ENCODE results near the gene CARMIL1. TPM values are rescaled to one million over a fixed set of nuclear protein-coding genes. Genes with fewer than 3 reads are reported as not detected.
"Not testable (repeated sequence)": the region's sequence is repeated elsewhere in the genome, so short reads cannot be mapped to it uniquely, and the experiment has no call there.

CARMIL1 gene
- total RNA-seq, 4 donors from 2014 or later, result 6.2 to 17.2 (median 11.5) TPM

DNA sequence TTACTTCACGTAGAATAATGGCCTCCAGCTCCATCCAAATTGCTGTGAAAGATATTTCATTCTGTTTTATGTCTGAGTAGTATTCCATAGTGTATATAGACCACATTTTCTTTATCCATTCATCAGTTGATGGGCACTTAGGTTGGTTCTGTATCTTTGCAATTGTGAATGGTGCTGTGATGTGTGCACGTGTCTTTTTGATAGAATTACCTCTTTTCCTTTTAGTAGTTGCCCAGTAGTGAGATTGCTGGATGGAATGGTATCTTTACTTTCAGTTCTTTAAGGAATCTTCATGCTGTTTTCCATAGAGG, 91.8 kb downstream of the CARMIL1 start:
- Histone ChIP-seq H3K4me3 (no peak overlapping the region), H3K27me3 (no peaks in the 10 kb centered on the region), H3K36me3 (no peaks in the 10 kb centered on the region), H3K9me3 (no peaks in the 10 kb centered on the region), H3K4me1 (peaks cover 0 to 19% (median 7%) of the 10 kb centered on the region in 3 donors), H3K27ac (no peak overlapping the region)
- TF ChIP-seq EP300 (IDR thresholded peaks at IDR 0.05) (no peak), POLR2A (IDR thresholded peaks at IDR 0.05) (no peak), POLR2AphosphoS5 (IDR thresholded peaks at IDR 0.05) (no peak)
- TF ChIP-seq, protein P1, sequence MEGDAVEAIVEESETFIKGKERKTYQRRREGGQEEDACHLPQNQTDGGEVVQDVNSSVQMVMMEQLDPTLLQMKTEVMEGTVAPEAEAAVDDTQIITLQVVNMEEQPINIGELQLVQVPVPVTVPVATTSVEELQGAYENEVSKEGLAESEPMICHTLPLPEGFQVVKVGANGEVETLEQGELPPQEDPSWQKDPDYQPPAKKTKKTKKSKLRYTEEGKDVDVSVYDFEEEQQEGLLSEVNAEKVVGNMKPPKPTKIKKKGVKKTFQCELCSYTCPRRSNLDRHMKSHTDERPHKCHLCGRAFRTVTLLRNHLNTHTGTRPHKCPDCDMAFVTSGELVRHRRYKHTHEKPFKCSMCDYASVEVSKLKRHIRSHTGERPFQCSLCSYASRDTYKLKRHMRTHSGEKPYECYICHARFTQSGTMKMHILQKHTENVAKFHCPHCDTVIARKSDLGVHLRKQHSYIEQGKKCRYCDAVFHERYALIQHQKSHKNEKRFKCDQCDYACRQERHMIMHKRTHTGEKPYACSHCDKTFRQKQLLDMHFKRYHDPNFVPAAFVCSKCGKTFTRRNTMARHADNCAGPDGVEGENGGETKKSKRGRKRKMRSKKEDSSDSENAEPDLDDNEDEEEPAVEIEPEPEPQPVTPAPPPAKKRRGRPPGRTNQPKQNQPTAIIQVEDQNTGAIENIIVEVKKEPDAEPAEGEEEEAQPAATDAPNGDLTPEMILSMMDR (IDR thresholded peaks at IDR 0.05), result no peak
- no peak for ATAC-seq
- WGBS, 2 donors (ENCODE audit: low coverage in 1 of 2), result 90 to 97% methylated on average over 1 to 2 of the region's 2 CpGs

DNA sequence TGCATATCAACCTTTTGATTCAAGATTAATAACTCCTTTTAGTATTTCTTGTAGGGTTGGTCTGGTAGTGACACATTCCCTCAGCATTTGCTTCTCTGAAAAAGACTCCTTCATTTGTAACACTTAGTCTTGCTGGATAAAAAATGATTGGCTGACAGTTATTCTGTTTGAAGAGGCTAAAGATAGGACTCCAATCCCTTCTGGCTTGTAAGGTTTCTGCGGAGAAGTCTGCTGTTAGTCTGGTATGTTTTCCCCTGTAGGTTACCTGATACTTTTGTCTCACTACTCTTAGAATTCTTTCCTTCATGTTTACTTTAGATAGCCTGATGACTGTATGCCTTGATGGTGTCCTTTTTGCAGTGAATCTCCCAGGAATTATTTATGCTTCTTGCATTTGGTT, 96.0 kb downstream of the CARMIL1 start:
- TF ChIP-seq, protein P1 (IDR thresholded peaks at IDR 0.05), result no peak
- TF ChIP-seq POLR2A (IDR thresholded peaks at IDR 0.05) (no peak), POLR2AphosphoS5 (IDR thresholded peaks at IDR 0.05) (no peak), EP300 (IDR thresholded peaks at IDR 0.05) (no peak)
- Histone ChIP-seq H3K27ac (no peak overlapping the region), H3K9me3 (no peaks in the 10 kb centered on the region), H3K4me1 (no peaks in the 10 kb centered on the region), H3K36me3 (no peaks in the 10 kb centered on the region), H3K27me3 (peaks cover 5% of the 10 kb centered on the region), H3K4me3 (no peak overlapping the region)
- 92 to 100% methylated on average over 1 of the region's 1 CpG for WGBS, 2 donors (ENCODE audit: low coverage in 1 of 2)
- ATAC-seq, result no peak

DNA sequence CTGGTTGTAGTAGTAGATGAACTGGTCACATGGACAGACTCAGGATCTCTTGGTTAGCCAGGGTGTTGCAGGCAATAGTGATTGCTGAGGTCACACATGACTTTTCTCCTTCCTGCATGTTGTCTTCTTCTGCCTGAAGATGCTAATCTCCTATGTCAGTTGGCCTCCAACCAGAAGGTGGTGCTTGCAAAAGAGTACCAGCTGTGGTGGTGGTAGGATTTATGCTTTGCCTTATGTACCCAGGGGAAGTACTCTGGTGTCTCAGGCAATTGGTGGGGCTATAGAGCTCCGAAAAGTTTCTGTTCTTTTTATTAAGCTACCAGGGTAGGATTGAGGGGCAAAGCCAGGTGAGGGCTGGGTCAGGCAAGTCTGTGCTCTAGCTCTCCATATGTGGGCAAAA, 98.5 kb downstream of the CARMIL1 start:
- 88% methylated on average over 1 of the region's 1 CpG; no CpG with 5 or more reads in 1 of the 2 donors for WGBS, 2 donors (ENCODE audit: low coverage in 1 of 2)
- peaks cover 5% of the 10 kb centered on the region for H3K27me3 ChIP-seq
- ATAC-seq, result no peak
- H3K36me3 ChIP-seq, result no peaks in the 10 kb centered on the region
- H3K4me3 ChIP-seq, result no peak overlapping the region
- TF ChIP-seq, protein P1 (IDR thresholded peaks at IDR 0.05), result no peak
- TF ChIP-seq EP300 (IDR thresholded peaks at IDR 0.05), result no peak
- no peak for TF ChIP-seq POLR2A (IDR thresholded peaks at IDR 0.05)
- TF ChIP-seq POLR2AphosphoS5 (IDR thresholded peaks at IDR 0.05), result no peak
- H3K9me3 ChIP-seq, result no peaks in the 10 kb centered on the region
- H3K27ac ChIP-seq, result no peak overlapping the region
- H3K4me1 ChIP-seq, result no peaks in the 10 kb centered on the region

DNA sequence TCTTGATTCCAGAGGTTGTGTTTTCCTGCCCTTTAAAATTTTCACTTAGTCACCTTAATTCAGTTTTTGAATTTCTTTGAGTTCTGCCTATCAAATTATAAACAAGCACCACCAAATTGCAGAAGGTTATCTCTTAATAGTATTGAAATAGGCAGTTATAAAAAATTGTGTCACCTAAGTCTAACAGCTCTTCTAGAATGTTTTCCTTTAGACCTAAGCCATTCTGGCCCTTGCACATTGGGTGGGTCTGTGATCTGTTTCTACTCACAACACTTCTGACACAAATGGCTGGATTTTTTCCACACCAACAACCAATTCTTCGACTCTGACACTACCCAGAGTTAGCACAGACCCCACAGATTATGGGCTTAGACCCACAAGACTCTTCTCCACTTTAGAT, 101.9 kb downstream of the CARMIL1 start:
- no peaks in the 10 kb centered on the region for H3K4me1 ChIP-seq
- no peak overlapping the region for H3K4me3 ChIP-seq
- TF ChIP-seq EP300 (IDR thresholded peaks at IDR 0.05) (no peak), POLR2AphosphoS5 (IDR thresholded peaks at IDR 0.05) (no peak), POLR2A (IDR thresholded peaks at IDR 0.05) (no peak)
- TF ChIP-seq, protein P1 (IDR thresholded peaks at IDR 0.05), result no peak
- no peaks in the 10 kb centered on the region for H3K9me3 ChIP-seq
- H3K27ac ChIP-seq, result no peak overlapping the region
- WGBS, 2 donors (ENCODE audit: low coverage in 1 of 2), result 53 to 75% methylated on average over 1 of the region's 1 CpG
- no peak for ATAC-seq
- no peaks in the 10 kb centered on the region for H3K36me3 ChIP-seq
- H3K27me3 ChIP-seq, result peaks cover 5% of the 10 kb centered on the region

DNA sequence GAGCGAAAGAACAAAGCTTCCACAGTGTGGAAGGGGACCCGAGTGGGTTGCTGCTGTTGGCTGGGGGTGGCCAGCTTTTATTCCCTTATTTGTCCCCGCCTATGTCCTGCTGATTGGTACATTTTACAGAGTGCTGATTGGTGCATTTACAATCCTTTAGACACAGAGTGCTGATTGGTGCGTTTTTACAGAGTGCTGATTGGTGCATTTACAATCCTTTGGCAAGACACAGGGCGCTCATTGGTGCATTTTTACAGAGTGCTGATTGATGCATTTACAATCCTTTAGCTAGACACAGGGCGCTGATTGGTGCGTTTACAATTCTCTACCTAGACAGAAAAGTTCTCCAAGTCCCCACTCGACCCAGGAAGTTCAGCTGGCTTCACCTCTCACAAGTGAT, 103.3 kb downstream of the CARMIL1 start:
- not testable (repeated sequence) for H3K36me3 ChIP-seq, H3K4me3 ChIP-seq, H3K27ac ChIP-seq, ATAC-seq, H3K9me3 ChIP-seq, H3K4me1 ChIP-seq, H3K27me3 ChIP-seq
- WGBS, 2 donors (ENCODE audit: low coverage in 1 of 2), result 83 to 95% methylated on average over 6 to 7 of the region's 8 CpGs

DNA sequence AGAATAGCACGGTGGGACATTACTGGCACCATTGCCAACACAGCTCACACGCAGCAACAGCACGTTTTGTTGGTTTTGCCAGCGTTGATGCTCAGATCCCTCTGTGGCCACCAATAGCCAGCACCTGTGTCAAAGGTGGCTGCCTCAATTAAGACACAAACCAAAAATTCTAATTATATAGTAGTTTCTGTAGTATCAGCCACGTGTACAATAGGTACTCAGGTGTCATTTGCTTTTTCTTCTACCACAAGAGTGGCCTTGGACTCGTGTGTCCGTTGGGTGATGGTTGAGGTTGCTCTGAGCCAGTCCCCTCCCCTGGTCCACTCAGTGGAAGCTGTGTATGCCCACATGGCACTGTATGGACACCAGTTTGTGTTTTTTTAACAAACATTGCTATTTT, 105.1 kb downstream of the CARMIL1 start:
- no peaks in the 10 kb centered on the region for H3K9me3 ChIP-seq
- no peak overlapping the region for H3K27ac ChIP-seq
- no peak overlapping the region for H3K4me3 ChIP-seq
- no peaks in the 10 kb centered on the region for H3K36me3 ChIP-seq
- WGBS, 2 donors (ENCODE audit: low coverage in 1 of 2), result 81 to 82% methylated on average over 6 to 7 of the region's 7 CpGs
- no peak for TF ChIP-seq POLR2A (IDR thresholded peaks at IDR 0.05)
- TF ChIP-seq POLR2AphosphoS5 (IDR thresholded peaks at IDR 0.05), result no peak
- TF ChIP-seq EP300 (IDR thresholded peaks at IDR 0.05), result no peak
- TF ChIP-seq, protein P1 (IDR thresholded peaks at IDR 0.05), result no peak
- no peak for ATAC-seq
- H3K27me3 ChIP-seq, result no peaks in the 10 kb centered on the region
- peaks cover 0 to 1% (median under 1%) of the 10 kb centered on the region in 3 donors for H3K4me1 ChIP-seq
